SK-N-SH (cell line): Measurements from ENCODE around the gene LHPP. TPM values are rescaled to one million over a fixed set of nuclear protein-coding genes. Genes with fewer than 3 reads are reported as not detected.

Source experiments
- CTCF ChIA-PET: fragments of 300-600, 350-600 bp; formaldehyde crosslinking; extraction: SDS; loops from one replicate; lab custom pipeline; 2021; lab: Yijun Ruan, JAX
- POLR2A ChIA-PET: fragments of 350-600 bp; sonication (Branson Sonifier 250); formaldehyde crosslinking; extraction: SDS; loops from one replicate; lab custom pipeline; 2020; ENCODE audit warnings: antibody characterized with exemption, inconsistent platforms; lab: Yijun Ruan, JAX
- DNase-seq: peaks from one replicate; pipeline ENCODE4 v3.0.0; 2012
- H2AFZ ChIP-seq: fragments of 200-600 bp; sonication (generic); 2 replicates; pipeline ENCODE4 v1.8.1; 2016; ENCODE audit warnings: antibody characterized with exemption, mild to moderate bottlenecking, low read depth
- H3F3A ChIP-seq: fragments of 200-600 bp; sonication (generic); replicated peaks from 2 replicates; pipeline ENCODE3; 2016; ENCODE audit warnings: antibody characterized with exemption, mild to moderate bottlenecking; ENCODE audit not compliant: insufficient read depth
- H3K27ac ChIP-seq, 2 experiments: fragments of 200-500 bp in 1 of 2; fragments of 200-600 bp in 1 of 2; sonication (Bioruptor generic) in 1 of 2; sonication (generic), shearing (Covaris generic) in 1 of 2; 2 replicates each; pipeline versions ENCODE4 v1.5.1 to v1.6.1; 2014 to 2016; ENCODE audit warnings: low read depth in 2 of 2, inconsistent platforms in 1 of 2, low read length in 1 of 2, mild to moderate bottlenecking in 1 of 2, mixed read lengths in 1 of 2
- H3K27me3 ChIP-seq: fragments of 200-600 bp; sonication (generic), shearing (Covaris generic); 2 replicates; pipeline ENCODE4 v1.6.1; 2016; ENCODE audit warnings: mixed run types; ENCODE audit not compliant: insufficient read depth
- H3K36me3 ChIP-seq, 2 experiments: fragments of 200-500 bp in 1 of 2; fragments of 200-600 bp in 1 of 2; sonication (Bioruptor generic) in 1 of 2; sonication (generic) in 1 of 2; replicated peaks in 1 of 2; 2 replicates each; pipeline versions ENCODE3 to v1.5.1; 2014 to 2016; ENCODE audit warnings: low read length in 1 of 2, mild to moderate bottlenecking in 1 of 2; ENCODE audit not compliant: insufficient read depth in 2 of 2, control insufficient read depth in 1 of 2
- H3K4me1 ChIP-seq, 2 experiments: fragments of 200-500 bp in 1 of 2; fragments of 200-600 bp in 1 of 2; sonication (Bioruptor generic) in 1 of 2; sonication (generic), shearing (Covaris generic) in 1 of 2; 2 replicates each; pipeline versions ENCODE4 v1.5.1 to v1.6.1; 2014 to 2016; ENCODE audit warnings: low read depth in 1 of 2, low read length in 1 of 2, mixed run types in 1 of 2; ENCODE audit not compliant: insufficient read depth in 2 of 2, control insufficient read depth in 1 of 2
- H3K4me2 ChIP-seq: fragments of 200-600 bp; sonication (generic), shearing (Covaris generic); 2 replicates; pipeline ENCODE4 v1.6.1; 2017; ENCODE audit warnings: mixed run types
- H3K4me3 ChIP-seq, 2 experiments: fragments of 200-500 bp in 1 of 2; fragments of 200-600 bp in 1 of 2; sonication (Bioruptor generic) in 1 of 2; sonication (generic), shearing (Covaris generic) in 1 of 2; 2 replicates each; pipeline versions ENCODE4 v1.5.1 to v1.8.1; 2014 to 2016; ENCODE audit warnings: low read depth in 2 of 2, inconsistent platforms in 1 of 2, low read length in 1 of 2, mild to moderate bottlenecking in 1 of 2, mixed read lengths in 1 of 2, moderate library complexity in 1 of 2
- H3K79me2 ChIP-seq: fragments of 200-600 bp; sonication (generic); 2 replicates; pipeline ENCODE4 v1.8.1; 2017; ENCODE audit warnings: mild to moderate bottlenecking; ENCODE audit not compliant: insufficient read depth
- H3K9ac ChIP-seq: fragments of 200-600 bp; sonication (generic); 2 replicates; pipeline ENCODE4 v1.6.1; 2017; ENCODE audit warnings: mixed run types
- H3K9me2 ChIP-seq: fragments of 200-600 bp; sonication (generic); 2 replicates; pipeline ENCODE4 v1.6.1; 2017; ENCODE audit warnings: mixed run types
- H3K9me3 ChIP-seq: fragments of 200-600 bp; sonication (generic); 2 replicates; pipeline ENCODE4 v1.6.1; 2017; ENCODE audit warnings: mixed run types, mild to moderate bottlenecking, moderate library complexity
- H4K20me1 ChIP-seq: fragments of 200-600 bp; sonication (generic); 2 replicates; pipeline ENCODE4 v1.6.1; 2017; ENCODE audit warnings: mild to moderate bottlenecking, mixed run types; ENCODE audit not compliant: insufficient read depth
- CHD2 ChIP-seq: fragments of 150-350 bp; IDR thresholded peaks from 2 replicates; pipeline ENCODE4 v1.6.1; 2018; ENCODE audit warnings: low read length; ENCODE audit not compliant: partially characterized antibody
- CTCF ChIP-seq: fragments of 200-600 bp; sonication (generic); IDR thresholded peaks from 2 replicates; pipeline ENCODE4 v1.6.1; 2017; ENCODE audit warnings: antibody characterized with exemption, mild to moderate bottlenecking, moderate library complexity
- ELF1 ChIP-seq: IDR thresholded peaks from 2 replicates; pipeline ENCODE4 v1.4.0; 2012
- EP300 ChIP-seq, 2 experiments: IDR thresholded peaks; 2 replicates each; pipeline versions ENCODE4 v1.4.0 to v1.6.1; 2012; ENCODE audit warnings: borderline replicate concordance in 1 of 2, low read depth in 1 of 2, low read length in 1 of 2
- FOSL2 ChIP-seq: IDR thresholded peaks from 2 replicates; pipeline ENCODE4 v1.4.0; 2012; ENCODE audit warnings: low read depth, mild to moderate bottlenecking, moderate library complexity, borderline replicate concordance
- FOXJ3 ChIP-seq: sonication (generic); formaldehyde crosslinking; IDR thresholded peaks from 2 replicates; pipeline ENCODE4 v1.5.1; 2020; ENCODE audit warnings: mild to moderate bottlenecking, missing genetic modification reagents
- GABPA ChIP-seq: IDR thresholded peaks from 2 replicates; pipeline ENCODE4 v1.4.0; 2012; ENCODE audit warnings: low read depth, mild to moderate bottlenecking
- GATA2 ChIP-seq: sonication (generic); formaldehyde crosslinking; IDR thresholded peaks from 2 replicates; pipeline ENCODE4 v1.5.0; 2020; ENCODE audit warnings: mild to moderate bottlenecking, missing genetic modification reagents
- IRF3 ChIP-seq: fragments of 150-350 bp; IDR thresholded peaks from 2 replicates; pipeline ENCODE4 v1.6.1; 2016; ENCODE audit warnings: mild to moderate bottlenecking, low read depth, low read length
- JUND ChIP-seq: IDR thresholded peaks from 2 replicates; pipeline ENCODE4 v1.4.0; 2012
- MXI1 ChIP-seq: IDR thresholded peaks from 2 replicates; pipeline ENCODE4 v1.6.1; 2012; ENCODE audit warnings: mild to moderate bottlenecking, low read depth, low read length, improper control_type of control experiment
- NFIC ChIP-seq: IDR thresholded peaks from 2 replicates; pipeline ENCODE4 v1.4.0; 2012; ENCODE audit warnings: borderline replicate concordance
- PBX3 ChIP-seq: IDR thresholded peaks from 2 replicates; pipeline ENCODE4; 2012
- POLR2AphosphoS5 ChIP-seq: IDR thresholded peaks from 2 replicates; pipeline ENCODE4 v1.6.1; 2012; ENCODE audit warnings: low read depth, low read length
- RAD21 ChIP-seq: IDR thresholded peaks from 2 replicates; pipeline ENCODE4 v1.6.1; 2012; ENCODE audit warnings: mild to moderate bottlenecking, low read length
- RFX5 ChIP-seq: IDR thresholded peaks from 2 replicates; pipeline ENCODE4 v1.6.1; 2012; ENCODE audit warnings: mild to moderate bottlenecking, improper control_type of control experiment, low read length
- SMC3 ChIP-seq: IDR thresholded peaks from 2 replicates; pipeline ENCODE4 v1.6.1; 2012; ENCODE audit warnings: low read depth, low read length, improper control_type of control experiment
- TCF12 ChIP-seq: IDR thresholded peaks from 2 replicates; pipeline ENCODE4 v1.4.0; 2012
- WGBS: methylation state at CpG from one replicate; pipeline ENCODE4 v1.1.6; 2017; ENCODE audit warnings: low lambda C conversion rate; 5-methylcytosine and 5-hydroxymethylcytosine counted together
- polyA plus RNA-seq, 3 experiments: library from polyadenylated mRNA; depleted of rRNA; stranded (reverse); fragments of >200 nt; gene quantifications; 2 replicates each; pipeline ENCODE4 v1.2.3, GENCODE V29; 2012

Gene LHPP
- polyA plus RNA-seq, 1 of the 3 experiments (the other 2 are of a cell fraction): 29.8 TPM

- Histone ChIP-seq H3K9me2 (no peaks in the 10 kb centered on the region), H4K20me1 (no peaks in the 10 kb centered on the region), H3K4me2 (no peak overlapping the region), H3K36me3 (no peaks in the 10 kb centered on the region), H3K4me1 (peaks cover 0 to 8% of the 10 kb centered on the region in 2 experiments; a peak in 1 of 4 replicates), H3K79me2 (no peaks in the 10 kb centered on the region), H3K9me3 (no peaks in the 10 kb centered on the region), H3K27ac (no peak overlapping the region)
- DNase-seq: no peak
- no peak for TF ChIP-seq EP300 (IDR thresholded peaks at IDR 0.05; ENCODE audit: borderline replicate concordance in 1 of 2, low read depth in 1 of 2, low read length in 1 of 2)
- TF ChIP-seq SMC3: no peak
- no peak for TF ChIP-seq GABPA
- no peak for TF ChIP-seq RFX5
- TF ChIP-seq NFIC: no peak
- no peak for TF ChIP-seq ELF1
- TF ChIP-seq, all 33 proteins: peak for 0
- no peak overlapping the region for H3K4me3 ChIP-seq
- no peaks in the 10 kb centered on the region for H3K27me3 ChIP-seq
- ChIA-PET POLR2A (no interaction called here), CTCF (interaction anchor here (1.6 to 2.0 kb wide), 2 partner anchors 24 to 152 kb away, joined by 3 to 6 read pairs; no protein-coding TSS in a partner anchor)
- H3F3A ChIP-seq: no peaks in the 10 kb centered on the region
- H2AFZ ChIP-seq: no peak overlapping the region
- H3K9ac ChIP-seq: no peak overlapping the region
- 86% methylated on average over 23 of the region's 24 CpGs for WGBS
Observed at GRCh38 chr10:124589491-124590041, 127.9 kb downstream of the LHPP start.

DNA sequence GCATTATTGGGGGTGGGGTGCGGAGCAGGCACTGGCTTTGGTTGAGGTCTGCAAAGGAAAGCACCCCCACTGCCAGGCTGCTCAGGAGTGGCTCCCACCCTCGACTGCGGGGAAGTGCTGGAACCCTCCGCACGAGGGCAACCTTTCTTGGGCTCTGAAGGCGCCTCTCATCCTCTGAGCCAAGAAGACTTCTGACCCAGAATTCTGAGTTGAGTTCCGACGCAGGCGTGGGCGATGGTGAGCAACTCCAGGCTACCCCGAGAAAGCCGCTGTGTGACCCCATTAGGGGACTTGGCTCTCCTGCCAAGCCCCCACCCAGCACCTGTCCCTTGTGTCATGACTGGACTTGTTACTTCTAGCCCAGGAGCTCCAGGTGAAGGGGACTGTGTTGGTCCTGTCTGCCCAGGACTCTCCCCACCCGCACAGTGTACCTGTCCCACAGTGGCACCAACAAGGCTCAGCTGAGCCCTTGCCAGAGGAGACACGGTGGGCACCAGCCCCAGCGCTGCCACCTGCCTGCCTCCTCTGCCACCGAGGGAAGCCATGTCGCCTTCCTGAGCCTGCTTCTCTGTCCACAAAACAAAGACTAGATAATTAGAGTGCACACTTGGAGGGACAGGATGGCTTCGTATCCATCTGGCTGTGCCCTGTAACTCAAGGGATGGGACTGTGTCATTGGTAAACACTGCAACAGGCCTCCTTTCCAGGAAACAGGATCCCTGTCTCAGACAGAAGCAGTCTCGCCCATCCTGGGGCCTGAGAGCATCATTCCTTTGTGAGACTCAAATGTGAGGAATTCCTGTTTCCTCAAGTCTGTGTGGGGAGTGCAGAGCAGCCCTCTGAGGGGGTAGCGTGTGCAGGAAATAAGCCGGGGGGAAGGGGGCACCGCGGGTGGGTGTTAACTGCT is 128.8 kb downstream of the LHPP start:
- no peaks in the 10 kb centered on the region for H4K20me1 ChIP-seq
- H3K4me1 ChIP-seq: peaks cover 0 to 8% of the 10 kb centered on the region in 2 experiments; a peak in 1 of 4 replicates
- no peaks in the 10 kb centered on the region for H3K36me3 ChIP-seq
- no peak overlapping the region for H2AFZ ChIP-seq
- WGBS: 76% methylated on average over 8 of the region's 23 CpGs
- no peak overlapping the region for H3K9ac ChIP-seq
- ChIA-PET CTCF (interaction anchor here (0.9 to 2.0 kb wide), 2 partner anchors 12 to 151 kb away, joined by 3 to 6 read pairs; no protein-coding TSS in a partner anchor), POLR2A (no interaction called here)
- no peak overlapping the region for H3K4me2 ChIP-seq
- no peaks in the 10 kb centered on the region for H3K9me2 ChIP-seq
- no peak overlapping the region for H3K4me3 ChIP-seq
- no peaks in the 10 kb centered on the region for H3K79me2 ChIP-seq
- no peak for DNase-seq
- H3K27me3 ChIP-seq: no peaks in the 10 kb centered on the region
- TF ChIP-seq GABPA (no peak), RAD21 (no peak), FOSL2 (no peak), CTCF (no peak), SMC3 (no peak), JUND (no peak), IRF3 (no peak), CHD2 (no peak), GATA2 (CRISPR knock-in tag) (no peak), MXI1 (no peak), POLR2AphosphoS5 (no peak), PBX3 (no peak), FOXJ3 (CRISPR knock-in tag) (no peak), TCF12 (no peak), ELF1 (no peak)
- H3F3A ChIP-seq: no peaks in the 10 kb centered on the region
- no peaks in the 10 kb centered on the region for H3K9me3 ChIP-seq
- H3K27ac ChIP-seq: no peak overlapping the region
